ENCODE data around the gene MMP28.

GRCh38 chr17:35844547-35844946 lies 49.1 kb upstream of the MMP28 start:
- TF ChIP-seq CTCF (conservative IDR thresholded peaks at IDR 0.05) (no peak), ZFX (IDR thresholded peaks at IDR 0.05) (no peak)
